Stomach (tissue), 4 donors: ENCODE measurements around the gene DOK5.

Experiments
- EP300 ChIP-seq: sonication (generic); formaldehyde crosslinking; IDR thresholded peaks from one replicate; pipeline ENCODE4 v1.6.1; 2017; ENCODE audit warnings: antibody characterized with exemption
- POLR2A ChIP-seq, 4 donors: fragments of 450-650 bp; IDR thresholded peaks; one replicate each; pipeline ENCODE4 v1.6.1; 2016; ENCODE audit warnings: antibody characterized with exemption in 4 of 4, control low read depth in 2 of 4, mild to moderate bottlenecking in 1 of 4, moderate library complexity in 1 of 4
- POLR2AphosphoS5 ChIP-seq, 3 donors: sonication (generic); formaldehyde crosslinking; IDR thresholded peaks; one replicate each; pipeline ENCODE4 v1.6.1; 2016; ENCODE audit warnings: antibody characterized with exemption in 3 of 3
- TF ChIP-seq, protein P1 (sequence below), 7 experiments: fragments of 450-650 bp in 4 of 7; fragments of 200-600 bp in 3 of 7; sonication (generic) in 3 of 7; IDR thresholded peaks; one replicate each; pipeline ENCODE4 v1.5.1; 2016 to 2019; ENCODE audit warnings: antibody characterized with exemption in 7 of 7, control low read depth in 2 of 7, mild to moderate bottlenecking in 1 of 7

DNA sequence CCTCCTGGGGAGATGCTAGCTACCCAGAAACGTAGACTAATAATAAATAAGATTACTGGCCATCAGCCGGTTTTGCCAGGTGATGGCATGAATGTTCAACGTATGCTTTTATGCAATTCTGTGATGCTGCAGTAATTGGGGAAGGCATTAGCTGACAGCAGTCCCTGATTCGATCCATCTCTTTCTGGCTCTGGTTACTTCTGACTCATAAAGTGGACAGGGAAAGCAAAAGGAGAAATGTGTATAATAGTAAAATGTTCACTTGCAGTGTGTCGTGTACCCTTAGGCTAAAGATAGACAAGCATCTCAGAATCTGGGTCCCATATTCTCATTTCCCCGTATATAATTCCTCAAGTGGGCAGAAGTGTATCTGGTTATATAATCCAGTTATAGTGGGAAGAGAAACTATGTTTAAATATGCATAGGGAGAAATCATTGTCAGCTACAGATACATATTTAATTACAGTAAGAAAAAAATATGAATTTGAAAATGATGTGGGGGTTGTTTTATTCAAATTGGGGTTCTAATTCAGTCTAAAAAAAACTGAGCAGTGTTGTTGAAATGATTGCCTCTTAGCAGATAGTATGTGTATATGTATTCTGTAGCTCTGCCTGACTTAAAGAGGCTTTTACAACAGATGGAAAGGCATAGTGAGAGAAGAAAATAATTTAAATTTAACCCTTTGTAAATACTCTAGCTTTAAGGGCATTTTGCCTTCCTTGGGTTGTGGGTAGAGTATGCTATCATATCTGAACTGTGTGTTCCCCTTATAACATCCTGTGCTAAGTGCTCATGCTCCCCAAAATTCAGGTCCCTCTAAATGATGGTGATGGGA lies 40.6 kb downstream of the DOK5 start:
- TF ChIP-seq, protein P1, sequence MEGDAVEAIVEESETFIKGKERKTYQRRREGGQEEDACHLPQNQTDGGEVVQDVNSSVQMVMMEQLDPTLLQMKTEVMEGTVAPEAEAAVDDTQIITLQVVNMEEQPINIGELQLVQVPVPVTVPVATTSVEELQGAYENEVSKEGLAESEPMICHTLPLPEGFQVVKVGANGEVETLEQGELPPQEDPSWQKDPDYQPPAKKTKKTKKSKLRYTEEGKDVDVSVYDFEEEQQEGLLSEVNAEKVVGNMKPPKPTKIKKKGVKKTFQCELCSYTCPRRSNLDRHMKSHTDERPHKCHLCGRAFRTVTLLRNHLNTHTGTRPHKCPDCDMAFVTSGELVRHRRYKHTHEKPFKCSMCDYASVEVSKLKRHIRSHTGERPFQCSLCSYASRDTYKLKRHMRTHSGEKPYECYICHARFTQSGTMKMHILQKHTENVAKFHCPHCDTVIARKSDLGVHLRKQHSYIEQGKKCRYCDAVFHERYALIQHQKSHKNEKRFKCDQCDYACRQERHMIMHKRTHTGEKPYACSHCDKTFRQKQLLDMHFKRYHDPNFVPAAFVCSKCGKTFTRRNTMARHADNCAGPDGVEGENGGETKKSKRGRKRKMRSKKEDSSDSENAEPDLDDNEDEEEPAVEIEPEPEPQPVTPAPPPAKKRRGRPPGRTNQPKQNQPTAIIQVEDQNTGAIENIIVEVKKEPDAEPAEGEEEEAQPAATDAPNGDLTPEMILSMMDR (IDR thresholded peaks at IDR 0.05), result no peak
- TF ChIP-seq POLR2A (IDR thresholded peaks at IDR 0.05) (no peak), EP300 (no peak), POLR2AphosphoS5 (IDR thresholded peaks at IDR 0.05) (no peak)
